ENCODE results near the gene PAQR5.
"Not testable (repeated sequence)": the region's sequence is repeated elsewhere in the genome, so short reads cannot be mapped to it uniquely, and the experiment has no call there.

Gene PAQR5, protein sequence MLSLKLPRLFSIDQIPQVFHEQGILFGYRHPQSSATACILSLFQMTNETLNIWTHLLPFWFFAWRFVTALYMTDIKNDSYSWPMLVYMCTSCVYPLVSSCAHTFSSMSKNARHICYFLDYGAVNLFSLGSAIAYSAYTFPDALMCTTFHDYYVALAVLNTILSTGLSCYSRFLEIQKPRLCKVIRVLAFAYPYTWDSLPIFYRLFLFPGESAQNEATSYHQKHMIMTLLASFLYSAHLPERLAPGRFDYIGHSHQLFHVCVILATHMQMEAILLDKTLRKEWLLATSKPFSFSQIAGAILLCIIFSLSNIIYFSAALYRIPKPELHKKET

DNA sequence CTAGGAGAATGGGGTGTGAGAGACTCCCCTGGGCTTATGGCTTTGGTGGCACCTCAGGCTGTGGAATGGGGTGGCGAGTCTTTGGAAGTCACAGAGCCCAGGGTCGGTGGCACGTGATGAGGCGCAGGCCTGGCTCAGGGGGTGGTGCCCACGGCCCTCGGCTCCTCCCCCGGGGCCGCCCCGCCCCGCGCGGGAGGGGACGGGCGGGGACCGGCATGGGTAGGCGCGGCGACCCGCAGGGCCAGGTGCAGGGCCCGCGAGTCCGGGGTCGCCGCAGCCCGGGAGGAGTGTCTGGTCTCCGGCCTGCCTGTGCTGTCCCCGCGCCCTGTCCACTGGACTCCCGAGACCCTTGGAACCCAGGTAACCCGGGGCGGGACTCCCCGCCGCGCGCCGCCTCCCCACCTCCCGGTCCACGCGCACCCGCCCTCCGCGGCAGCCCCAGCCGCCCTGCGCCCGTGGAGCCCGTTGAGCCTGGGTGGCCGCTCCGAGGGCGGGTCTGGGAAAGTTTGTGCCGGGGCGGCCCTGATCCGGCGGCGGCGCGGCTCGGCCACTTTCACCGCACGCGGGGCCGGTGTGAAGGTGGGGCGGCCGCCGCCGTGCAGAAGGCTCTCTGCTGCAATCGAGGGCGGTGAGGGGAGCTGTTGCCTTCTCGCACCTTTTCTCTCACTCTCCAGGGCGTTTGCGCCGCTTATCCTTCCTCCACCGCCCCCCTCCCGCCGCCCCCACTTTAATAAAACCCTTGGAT, at the start of gene PAQR5:
PAQR5 (plus strand) TSS at position 216 of the 745 bp plus-strand sequence. CDS start 61,169 bp downstream, outside the sequence.
- DNase-seq = peak; percentile 22

DNA sequence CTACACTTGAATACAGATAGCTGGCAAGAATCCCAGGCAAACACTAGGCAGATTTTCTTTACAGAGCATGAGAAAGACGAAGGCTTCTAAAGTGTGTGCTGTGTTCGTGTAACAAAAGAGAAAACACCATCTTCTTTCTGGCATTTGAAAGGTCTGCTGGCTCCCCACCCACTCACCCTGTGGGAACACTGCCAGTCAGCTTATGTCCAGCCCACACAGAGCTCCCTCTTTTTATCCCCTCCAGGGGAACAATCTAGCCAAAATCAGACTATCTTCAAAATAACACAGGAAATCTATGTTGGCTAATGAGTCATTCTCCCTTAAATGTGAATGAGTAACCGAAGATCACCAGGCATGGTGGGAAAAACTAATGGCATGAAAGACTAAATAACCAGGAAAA, 45.6 kb upstream of the PAQR5 start:
- no peak for DNase-seq

DNA sequence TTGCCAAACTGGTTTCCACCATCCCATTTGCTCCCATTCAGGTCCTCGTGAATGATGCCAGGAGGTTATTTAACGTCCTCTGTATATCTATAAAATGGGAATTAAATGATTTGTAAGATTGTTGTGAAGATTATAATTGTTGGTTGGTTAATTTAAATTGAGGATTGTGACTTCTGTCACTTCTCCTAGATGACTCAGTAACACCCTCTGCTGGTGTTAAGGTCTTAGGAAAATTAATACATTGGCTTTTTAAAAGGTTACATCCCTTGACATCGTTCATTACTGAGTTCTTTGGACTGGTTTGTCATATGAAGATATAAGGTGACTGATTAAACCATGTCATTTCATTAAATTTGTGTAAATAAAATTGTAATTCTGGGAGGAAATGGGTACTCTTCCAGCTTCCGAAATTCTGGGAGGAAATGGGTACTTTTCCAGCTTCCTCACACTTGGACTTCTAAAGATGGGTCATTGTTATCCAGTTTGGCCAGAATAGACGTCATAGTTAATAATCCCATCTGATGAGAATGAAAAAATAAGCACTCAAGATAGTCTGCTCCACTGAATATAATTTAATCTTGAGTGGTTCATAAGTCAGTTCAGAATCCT, 33.3 kb upstream of the PAQR5 start:
- peak; percentile 49 for DNase-seq

DNA sequence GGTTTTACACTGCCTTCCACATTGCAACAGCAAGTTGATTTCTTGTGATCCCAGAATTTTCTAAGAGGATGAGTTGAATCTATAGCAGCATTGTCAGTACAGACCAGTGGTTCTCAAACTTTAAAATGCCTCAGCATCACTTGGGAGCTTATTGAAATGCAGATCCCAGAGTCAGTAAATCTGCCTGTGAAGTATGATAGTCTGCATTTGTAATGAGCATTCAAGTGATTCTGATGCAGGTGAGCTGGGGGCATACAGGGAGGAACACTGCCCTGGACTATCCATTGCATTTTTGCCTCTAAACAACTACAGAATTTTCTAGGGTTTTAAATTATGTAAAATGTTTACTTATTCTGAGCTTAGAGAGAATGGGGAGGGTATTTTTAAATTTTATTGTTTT, 27.5 kb upstream of the PAQR5 start:
- no peak for DNase-seq

DNA sequence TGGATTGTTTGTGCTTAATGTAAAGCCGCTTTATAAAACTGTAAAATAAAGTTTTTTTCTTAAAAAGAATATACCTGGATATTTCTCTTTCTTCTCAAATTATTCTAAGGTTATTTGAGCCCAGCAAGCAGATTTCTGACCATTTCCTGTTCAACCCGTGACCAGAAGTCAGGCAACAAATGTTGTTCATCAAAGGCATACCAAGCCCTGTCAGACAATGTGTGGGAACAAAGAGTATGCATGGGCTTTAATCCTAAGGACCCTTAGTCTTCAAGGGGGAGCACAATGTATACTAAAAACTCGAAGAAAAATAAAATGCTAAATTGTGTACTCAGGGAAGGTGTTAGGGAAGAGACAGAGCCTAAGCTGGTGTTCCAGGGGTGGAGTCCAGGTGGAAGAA, 26.6 kb upstream of the PAQR5 start:
- no peak for DNase-seq

DNA sequence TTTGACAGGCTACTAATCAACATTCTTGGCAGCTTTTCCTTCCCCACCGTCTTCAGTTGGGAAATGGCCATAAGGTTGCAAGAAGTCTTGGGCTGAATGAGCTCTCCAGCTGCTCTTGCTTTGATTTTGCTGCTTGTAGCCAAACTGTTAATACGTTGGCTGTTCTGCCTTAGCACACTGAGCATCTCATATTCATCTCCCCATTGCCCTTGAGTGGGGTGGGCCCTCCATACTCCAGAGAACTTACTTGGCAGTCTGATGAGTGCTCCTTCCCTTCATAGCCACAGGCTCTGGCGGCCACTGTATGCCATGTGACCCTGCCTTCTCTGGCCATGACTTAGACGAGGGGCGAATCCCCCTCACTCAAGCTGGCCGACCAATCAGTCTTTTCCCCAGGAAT, 25.8 kb upstream of the PAQR5 start:
- no peak for DNase-seq

DNA sequence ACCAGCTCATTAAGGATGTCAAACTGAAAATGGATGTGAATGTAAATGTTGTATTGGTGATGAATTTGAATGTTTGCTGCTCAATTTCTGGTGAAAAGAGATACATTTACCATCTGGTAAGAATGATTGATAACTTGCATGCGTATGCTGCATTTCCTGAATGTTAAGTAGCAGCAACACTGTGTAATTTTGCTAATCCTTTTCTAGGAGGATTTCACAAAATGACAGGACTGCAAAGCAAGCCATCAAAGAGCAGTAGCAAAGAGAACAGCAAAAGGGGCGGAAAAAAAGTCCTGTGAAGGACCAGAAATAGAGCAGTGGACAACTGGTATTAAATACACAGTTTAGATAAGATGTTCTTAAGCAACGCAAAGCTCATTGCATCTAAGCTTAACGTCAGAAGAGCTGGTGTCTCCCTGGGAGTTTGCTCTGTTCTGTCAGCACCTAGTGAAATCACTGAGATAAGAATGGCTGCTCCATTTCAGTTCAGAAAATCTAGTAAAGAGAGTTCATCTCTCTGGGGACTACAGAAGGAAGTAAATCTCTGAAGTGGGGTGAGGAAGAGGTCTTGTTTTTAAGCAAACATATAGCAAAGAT, 23.5 kb upstream of the PAQR5 start:
- no peak for DNase-seq

DNA sequence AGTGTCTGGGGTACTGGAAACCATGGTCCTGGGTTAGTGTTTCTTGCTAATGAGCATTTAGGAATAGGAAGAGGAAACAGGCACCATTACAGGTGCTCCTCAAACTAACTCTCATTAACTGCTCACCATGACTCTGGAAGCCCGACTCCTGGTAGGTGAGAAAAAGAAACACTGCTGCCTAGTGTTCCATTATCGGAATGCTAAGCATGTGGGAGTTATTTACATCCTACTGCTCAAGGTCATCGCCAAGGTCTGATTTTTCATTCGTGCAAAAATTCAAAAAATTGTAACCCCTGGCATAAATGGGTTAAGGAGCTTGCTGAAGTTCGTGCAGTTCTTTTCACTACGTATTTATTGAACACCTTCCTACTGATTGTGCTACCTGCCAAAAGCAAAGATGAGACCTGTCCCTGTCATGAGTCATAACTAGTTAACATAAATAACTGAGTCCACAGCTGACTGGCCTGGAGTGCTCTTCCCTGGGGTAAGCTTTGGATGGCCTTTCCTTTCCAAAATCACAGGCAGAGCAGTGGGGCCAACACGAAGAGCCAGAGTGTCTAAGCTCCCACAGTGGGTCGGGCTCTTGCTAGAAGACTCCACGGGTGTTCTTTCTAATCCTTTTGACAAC, 22.7 kb upstream of the PAQR5 start:
- no peak for DNase-seq

DNA sequence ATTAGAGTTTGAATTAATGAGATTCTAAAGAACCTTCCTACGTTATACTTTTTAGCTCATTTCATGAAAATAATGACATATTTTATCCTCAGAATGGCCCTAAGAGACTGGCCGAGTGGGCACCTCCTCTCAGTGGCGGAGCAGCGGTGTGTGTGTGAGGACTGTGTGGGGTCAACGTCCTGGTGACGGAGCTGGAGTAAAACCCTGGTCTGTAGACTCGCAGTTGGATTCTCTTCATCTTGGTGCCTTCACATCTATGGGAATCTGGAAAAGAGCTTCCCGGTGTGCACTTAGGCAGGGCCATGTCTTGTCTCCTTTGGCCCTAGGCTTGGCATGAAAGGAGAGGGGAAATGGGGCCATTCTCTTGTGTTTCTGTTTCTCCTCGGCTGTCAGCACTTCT, 21.4 kb upstream of the PAQR5 start:
- no peak for DNase-seq

DNA sequence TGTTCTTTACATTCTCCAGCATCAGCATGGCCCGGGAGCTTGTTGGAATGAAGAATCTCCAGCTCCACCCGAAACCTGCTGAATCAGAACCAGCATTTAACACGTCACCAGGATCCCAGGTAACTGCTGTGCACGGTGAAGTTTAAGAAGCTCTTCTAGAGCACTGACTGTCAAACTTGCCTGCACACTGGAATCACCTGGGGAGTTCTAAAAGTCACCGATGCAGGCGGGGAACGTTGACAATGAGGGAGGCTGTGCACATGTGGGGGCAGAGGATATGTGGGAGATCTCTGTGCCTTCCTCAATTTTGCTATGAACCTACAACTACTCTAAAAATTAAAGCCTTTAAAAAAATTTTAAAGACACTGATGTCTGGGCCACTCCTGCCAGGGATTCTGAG, 19.1 kb upstream of the PAQR5 start:
- DNase-seq = no peak

DNA sequence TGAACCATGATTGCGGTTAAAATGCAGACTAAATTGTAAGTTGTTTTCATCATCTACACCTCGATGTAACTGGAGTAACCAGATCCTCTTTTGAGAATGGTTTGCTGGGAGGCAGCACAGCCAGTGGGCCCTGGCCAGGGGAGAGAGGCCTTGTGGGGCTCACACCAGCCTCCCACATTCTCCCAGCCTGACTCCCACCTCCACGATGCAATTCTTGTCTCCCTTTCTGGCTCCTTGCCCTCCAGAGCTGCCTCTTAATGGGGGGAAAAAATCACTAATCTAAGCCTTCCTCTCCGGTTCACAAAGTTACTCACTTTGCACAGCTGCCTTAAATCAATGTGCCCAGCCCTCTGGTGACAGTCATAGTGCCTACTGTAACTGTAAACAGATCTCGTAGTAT, 17.9 kb upstream of the PAQR5 start:
- DNase-seq = no peak

DNA sequence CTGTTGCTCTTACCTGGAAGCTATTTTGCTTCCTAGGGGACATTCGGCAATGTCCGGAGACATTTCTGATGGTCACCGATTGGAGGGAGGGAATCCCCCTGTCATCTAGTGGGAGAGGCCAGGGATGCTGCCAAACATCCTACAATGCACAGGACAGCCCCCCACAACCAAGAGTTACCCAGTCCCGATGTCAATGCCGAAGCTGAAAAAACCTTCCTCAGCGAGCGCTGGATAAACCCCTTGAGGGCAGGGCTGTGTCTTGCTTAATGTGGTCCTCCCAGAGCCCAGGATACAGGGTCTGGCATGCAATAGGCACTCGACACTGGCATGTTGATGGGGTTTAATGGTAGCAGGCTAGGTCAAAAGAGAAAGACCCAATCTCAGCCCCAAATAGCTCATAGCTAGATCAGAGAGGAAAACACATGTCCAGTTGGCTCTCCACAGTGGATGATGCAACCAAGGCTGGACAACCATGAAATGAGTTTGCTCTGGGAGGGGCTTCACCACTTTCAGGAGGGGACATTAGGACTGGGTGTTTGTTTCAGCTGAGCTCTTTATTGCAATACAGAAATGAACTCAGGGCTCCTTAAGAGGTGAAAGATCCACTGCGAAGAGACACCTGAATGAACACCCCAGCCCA, 16.5 kb upstream of the PAQR5 start:
- no peak for DNase-seq

DNA sequence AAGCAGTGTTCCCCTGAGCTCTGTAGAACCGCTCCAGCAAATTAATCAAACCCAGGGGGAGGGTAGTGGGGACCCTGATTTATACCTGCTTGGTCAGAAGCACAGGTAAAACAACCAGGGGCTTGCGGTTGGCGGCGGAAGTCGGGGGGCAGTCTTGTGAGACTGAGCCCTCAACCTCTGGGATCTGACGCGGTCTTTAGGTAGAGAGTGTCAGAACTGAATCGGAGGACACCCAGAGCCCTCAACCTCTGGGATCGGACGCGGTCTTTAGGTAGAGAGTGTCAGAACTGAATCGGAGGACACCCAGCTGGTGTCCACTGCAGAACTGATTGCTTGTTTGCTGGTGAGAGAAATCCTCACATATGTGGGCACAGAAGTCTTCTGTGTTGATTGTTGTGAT, 12.9 kb upstream of the PAQR5 start:
- DNase-seq = no peak

DNA sequence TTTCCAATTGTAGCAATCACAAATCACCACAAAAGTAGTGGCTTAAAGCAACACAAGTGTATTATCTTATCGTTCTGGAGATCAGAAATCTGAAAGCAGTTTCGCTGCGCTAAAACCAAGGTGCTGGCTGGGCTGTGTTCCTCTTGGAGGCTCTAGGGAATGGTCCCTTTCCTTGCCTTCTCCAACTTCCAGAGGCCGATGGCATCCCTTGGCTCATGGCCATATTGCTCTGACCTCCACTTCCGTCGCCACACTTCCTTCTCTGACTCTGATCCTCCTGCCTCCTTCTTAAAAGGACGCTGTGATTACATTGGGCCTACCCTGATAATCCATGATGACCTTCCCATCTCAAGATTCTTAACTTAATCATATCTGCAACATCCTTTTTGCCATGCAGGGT, 10.7 kb upstream of the PAQR5 start:
- DNase-seq = no peak

DNA sequence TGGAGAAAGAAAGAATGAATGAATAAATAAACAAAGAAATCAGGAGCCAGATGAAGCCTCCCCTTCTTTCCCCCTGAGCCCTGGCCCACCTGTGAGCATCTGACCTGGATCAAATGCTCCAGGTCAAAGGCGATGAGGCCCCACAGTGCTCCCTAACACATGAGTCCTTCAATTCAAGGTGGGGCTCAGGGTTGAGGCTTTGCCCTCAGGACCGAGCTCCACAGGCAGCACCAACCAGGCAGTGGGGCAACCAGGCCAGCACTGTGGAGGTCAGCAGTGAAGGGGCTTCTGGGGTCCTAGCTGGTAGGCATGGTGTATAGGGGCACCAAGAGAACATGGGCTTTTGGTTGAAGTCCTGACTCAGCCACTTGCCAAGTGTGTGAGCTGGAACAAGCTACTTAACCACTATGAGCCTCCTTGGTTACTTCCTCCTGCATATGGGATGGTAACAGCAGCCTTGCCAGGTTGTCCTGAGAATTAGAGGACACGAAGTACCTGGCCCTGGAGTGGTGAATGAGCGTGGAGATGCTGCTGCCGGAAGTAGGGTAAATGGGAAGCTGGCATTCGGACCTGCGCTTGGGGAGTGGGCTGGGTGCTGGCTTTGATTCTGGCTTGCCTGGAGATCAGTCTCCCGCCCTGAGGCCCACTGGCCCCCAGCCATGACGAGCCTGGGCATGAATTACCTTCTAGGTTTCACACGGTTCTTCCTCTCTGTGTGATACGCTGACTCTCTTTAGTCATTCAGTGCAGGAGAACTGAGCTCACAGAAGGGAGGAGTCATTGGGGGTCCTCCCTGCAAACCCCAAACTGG, 10.0 kb upstream of the PAQR5 start:
- no peak for DNase-seq

DNA sequence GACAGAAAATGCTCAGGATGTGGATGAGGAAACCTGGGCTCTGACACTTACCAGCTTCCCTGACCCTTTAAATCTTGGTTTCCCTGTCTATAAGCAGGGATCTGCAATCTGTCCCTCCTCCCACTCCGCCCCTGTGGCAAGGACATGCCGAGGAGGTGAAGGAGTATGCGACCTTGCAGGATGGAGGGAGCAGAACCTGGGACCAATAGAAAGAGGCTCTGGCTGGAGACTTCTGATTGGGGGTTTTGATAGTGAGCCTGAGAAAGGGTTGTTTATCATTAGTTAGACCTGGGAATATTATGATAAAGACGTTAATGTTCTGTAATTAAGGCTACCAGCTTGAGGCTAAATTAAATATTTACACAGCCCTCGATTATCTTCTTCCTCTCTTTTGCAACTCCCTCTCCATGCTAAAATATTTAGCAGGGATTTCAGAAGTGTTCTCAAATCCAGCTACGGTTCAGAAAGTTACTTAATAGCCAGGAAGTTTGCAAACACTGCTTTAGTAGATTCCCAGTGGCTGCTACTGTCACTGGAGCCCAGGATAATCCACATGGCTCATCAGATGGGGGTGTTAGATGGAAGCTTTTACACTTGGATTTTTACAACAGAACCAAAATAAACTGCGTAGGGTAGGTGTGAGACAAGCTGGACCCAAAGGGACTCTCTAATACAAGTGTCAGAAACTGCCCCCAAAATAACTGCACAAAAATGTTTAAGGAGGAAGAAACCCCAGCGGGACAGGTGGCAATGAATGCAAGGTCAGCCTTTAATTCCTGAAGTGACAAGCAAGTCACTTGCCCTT, 9.2 kb upstream of the PAQR5 start:
- DNase-seq = no peak

DNA sequence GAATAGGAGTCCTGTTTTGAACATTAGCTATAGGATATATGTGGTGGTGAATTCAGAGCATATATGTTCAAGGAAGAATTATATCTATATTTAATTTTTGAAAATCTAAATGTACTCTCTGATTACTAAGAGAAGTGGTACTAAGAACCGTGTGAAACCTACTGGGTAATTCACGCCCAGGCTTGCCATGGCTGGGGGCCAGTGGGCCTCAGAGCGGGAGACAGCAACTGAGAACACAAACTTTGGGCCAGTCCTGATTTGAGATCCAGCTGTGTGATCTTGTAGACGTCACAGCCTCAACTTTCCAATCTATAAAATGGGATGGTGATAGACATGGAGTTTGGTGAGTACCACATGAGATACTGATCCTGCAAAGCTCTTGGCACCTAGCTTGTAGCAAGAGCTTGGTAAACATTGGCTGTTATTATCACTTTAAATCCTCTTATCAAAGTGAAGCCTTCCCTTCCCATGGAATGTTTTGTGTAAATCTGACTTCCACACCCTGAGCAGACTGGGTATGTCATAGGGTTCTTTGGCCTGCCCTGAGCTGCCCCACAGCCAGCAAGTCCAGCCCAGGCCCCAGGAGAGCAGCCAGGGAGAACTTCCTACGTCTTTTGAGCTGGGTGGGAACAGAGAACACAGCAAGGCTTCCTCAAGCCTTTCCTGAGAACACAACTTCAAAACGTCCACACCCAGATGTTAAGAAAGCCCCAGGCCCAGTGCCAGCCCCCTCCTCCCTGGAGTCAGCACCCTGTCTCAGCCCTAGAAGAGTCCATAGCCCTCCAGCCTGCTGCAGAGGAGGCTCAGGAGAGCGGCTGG, 8.2 kb upstream of the PAQR5 start:
- DNase-seq = no peak

DNA sequence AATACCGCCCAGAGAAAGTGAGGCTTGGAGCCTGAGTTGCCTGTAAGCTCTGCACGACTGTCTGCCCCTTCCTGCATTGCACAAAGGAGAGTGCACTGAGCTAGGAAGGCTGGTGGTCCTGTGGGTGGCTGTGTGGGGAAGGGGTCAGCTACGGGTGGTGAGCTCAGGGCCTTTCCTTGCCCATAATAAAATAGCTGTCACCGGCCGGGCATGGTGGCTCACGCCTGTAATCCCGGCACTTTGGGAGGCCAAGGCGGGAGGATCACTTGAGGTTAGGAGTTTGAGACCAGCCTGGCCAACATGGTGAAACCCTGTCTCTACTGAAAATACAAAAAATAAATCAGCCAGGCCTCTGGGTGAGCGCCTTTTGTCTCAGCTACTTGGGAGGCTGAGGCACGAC, 7.1 kb upstream of the PAQR5 start:
- DNase-seq = not testable (repeated sequence)

DNA sequence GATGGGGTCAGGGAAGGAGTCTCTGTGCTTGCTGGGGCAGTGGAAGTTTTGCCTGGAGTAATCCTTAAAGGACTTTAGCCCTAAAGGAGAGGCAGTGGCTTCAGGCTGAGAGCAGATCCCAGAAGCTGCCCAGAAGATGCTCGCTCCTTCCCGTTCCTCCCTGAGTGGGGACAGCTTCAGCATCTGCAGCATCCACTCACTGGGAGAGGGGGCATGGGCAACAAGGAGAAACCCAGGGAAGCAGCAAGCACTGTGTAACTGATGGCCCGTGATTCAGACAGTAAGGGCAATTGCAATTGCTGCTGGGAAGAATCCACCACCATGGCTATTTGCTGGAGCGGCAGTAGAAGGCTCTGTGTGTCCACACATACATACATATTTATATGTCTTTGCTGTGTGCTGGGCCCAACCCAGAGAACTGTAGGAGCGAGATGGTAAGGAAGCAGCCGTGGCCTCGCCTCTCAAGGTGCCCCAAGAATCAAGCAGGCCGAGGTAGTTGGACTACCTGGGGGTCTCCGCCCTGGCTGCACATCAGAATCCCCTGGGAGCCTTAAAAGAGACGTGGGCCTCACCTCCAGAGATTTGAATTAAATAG, 5.8 kb upstream of the PAQR5 start:
- DNase-seq = no peak

Measured in inflammatory macrophage treated with lipopolysaccharide for 4 hours (primary cell).